Stimulated activated CD4-positive, alpha-beta T cell treated with anti-CD3 and anti-CD28 coated beads, Interleukin-4, amount 100 ng/mL, for 1 hour (primary cell): Measurements from ENCODE around the gene MIEN1.

Experiments
- DNase-seq: peaks from one replicate; pipeline ENCODE4 v3.0.0-alpha.2; 2020

Gene MIEN1

GRCh38 chr17:39696731-39697130 lies 33.6 kb downstream of the MIEN1 start:
- no peak for DNase-seq

- no peak for DNase-seq
Measured at GRCh38 chr17:39695089-39695474, 35.2 kb downstream of the MIEN1 start.

GRCh38 chr17:39694593-39694992 lies 35.7 kb downstream of the MIEN1 start:
- DNase-seq, result no peak

- no peak for DNase-seq
Measured at GRCh38 chr17:39688945-39689344, 41.4 kb downstream of the MIEN1 start.

DNA sequence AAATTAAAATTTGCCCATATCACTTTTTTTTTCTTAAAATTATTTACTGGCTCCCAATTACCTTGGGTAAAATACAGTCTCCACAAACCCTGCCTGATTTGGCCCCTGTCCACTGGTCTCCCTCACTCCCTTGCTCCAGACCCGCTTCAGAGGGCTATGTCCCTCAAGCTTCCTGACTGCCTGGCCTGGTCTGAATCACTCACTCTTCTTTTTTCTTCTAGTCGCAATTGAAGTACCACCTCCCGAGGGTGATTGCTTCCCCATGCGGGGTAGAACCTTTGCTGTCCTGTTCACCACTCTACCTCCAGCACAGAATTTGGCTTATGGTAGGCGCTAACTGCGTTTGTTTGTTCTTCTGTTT lies 41.9 kb downstream of the MIEN1 start:
- DNase-seq, result no peak

DNA sequence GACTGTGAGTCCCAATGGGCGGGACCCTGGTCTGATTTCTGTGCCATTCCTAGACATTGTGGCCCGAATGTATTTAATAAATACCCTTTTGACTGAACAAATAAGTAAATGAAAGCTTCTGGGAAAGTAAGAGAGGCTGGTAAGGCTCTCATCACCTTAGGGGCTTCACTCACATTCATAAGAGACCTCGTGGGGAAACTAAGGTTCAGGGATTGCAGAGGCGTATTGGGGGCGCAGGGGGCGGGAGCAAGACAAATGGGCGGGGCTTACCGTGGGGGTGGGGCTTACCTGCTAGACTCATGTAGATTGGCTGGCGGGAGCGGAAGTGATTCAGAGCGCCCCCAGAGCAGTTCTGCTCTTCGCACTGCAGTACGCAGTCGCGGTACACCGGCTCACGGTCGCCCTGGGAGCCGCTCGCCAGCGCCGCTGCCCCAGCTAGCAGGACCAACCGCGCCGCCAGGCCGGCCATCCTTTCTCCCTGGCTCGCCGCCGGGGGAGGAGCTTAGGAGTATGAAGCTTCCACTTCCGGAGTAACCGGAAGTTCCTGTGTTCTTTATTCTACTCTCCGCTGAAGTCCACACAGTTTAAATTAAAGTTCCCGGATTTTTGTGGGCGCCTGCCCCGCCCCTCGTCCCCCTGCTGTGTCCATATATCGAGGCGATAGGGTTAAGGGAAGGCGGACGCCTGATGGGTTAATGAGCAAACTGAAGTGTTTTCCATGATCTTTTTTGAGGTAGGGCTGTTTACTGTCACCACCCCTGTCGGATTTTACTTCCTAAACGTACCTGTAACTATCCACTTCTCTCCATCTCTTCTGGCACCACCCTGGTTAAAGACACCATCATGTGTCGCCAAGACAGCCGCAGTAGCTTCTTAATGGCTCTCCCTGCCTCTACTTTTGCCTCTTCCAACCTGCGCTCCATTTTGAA lies 42.5 kb downstream of the MIEN1 start, which contains the start of gene PGAP3:
TSS of gene PGAP3 (minus strand) at position 512 of the 929 bp plus-strand sequence. CDS start at position 469, 43 bp downstream.
- DNase-seq, result peak; percentile 83

DNA sequence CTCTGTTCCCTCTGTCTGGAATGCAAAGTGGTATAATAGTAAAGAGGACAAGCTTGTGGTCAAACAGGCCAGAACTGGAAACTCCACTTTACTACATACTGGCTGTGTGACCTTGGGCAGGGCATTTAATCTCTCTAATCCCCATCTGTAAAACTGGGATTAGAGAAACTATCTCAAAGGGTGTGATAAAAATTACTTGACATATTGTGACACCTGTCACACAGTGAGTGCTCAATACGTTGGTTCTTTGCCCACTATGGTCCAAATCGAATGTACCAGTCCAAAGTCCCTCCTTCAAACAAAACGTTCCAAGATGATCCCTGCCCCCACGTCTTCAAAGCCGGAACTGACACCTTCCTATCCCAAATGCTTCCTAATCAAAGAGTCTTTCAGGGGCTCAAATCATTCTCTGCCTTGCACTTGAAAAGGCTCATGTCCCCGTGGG lies 43.2 kb downstream of the MIEN1 start:
- DNase-seq, result no peak

DNA sequence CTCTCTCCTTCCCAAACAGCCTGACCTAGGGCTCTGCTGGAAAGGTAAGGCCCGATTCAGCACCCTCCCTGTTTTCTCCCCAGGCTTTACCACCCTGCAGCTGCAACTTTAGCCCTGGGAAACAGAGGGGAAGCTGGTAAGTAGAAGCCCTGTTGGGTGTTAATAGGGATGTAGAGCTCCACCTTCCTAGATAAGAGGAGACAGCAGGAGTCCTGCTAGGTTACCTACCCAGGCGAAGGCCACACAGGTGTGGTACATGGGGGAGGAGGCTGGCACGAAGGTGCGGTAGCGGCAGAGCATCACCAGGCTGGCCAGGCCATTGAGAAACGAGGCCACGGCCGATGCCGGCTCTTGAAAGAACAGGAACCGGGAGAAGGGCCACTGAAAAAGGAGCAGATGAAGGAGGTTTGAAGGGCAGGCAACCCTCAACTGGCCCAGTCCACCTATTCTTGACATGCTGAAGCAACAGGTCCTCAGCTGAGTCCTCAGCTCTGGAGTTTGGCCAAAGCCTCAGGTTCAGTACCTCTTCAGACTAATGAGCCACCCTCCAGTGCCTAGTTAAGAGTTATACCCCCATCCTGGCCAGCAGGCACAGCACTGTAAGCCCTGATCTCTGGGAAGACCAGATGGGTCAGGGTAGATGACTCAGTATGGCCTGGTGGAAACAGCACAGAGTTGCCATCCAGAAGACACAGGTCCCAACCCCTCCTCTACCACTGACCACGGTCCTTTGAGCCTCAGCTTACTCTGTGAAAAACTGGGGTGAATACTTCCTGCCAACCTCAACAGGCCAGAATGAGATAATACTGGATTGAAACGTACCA lies 45.8 kb downstream of the MIEN1 start:
- no peak for DNase-seq

GRCh38 chr17:39683295-39683939 lies 46.9 kb downstream of the MIEN1 start:
- no peak for DNase-seq

- DNase-seq, result no peak
Measured at GRCh38 chr17:39679521-39680192, 50.7 kb downstream of the MIEN1 start.
